ENCODE measurements around the gene MICU2. TPM values are rescaled to one million over a fixed set of nuclear protein-coding genes. Genes with fewer than 3 reads are reported as not detected.
A peak's percentile ranks its signal among the peaks of the same experiment; 100 is the strongest.

MICU2 gene
- total and polyA plus RNA-seq, 2 of the 13 experiments (the other 11 are each of a cell fraction or from before 2014, with no cell fraction given) = 31.7 to 42.4 TPM

DNA sequence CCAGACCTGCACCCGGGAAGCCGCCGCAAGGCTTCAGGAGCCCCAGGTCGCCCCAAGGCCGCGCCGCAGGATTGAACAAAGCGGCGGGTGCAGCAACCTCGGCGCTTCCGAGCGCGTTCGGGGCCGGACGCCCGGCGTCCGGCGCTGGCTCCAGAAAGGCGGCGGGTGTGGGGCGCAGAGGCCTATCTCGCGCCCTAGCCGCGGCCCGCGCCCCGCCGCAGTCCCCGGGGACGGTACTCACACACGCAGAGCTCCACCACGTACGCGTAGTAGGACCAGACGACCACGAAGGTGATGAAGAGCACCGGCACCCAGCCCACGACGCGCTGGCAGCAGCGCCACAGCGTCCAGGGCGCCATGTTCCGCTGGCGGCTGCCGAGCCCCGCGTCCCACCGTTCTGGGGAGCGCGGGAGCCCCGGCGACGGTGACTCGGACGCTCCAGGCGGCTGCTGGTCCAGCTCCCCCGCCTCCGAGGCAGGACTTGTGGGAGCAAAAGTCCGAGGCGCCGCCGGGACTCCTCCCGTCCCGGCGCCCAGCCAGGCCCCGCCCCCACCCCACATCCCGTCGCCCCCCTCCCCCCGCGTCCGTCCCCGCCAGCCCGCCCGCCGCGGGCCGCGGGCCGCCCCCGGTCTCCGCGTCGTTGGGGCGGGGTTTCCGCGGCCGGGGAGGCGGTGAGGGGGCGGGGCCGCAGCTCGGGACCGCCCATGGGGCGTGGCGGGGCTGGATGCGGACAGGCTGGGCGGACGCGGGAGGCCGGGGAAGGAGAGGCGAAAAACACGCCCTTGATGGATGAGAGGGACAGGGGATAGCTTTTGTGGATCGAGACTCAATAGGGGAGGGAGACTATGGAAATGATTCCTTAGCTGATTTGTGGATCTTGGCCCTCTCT lies 144.9 kb downstream of the MICU2 start, which contains the start of gene ZDHHC20 (continued):
- peak; percentile 66 for TF ChIP-seq ZNF563 (CRISPR knock-in tag; IDR thresholded peaks at IDR 0.05)
- no peak for TF ChIP-seq ZMYM3 (CRISPR knock-in tag; IDR thresholded peaks at IDR 0.05)
- TF ChIP-seq REL (CRISPR knock-in tag; conservative IDR thresholded peaks at IDR 0.05) = no peak
- TF ChIP-seq, protein P1, sequence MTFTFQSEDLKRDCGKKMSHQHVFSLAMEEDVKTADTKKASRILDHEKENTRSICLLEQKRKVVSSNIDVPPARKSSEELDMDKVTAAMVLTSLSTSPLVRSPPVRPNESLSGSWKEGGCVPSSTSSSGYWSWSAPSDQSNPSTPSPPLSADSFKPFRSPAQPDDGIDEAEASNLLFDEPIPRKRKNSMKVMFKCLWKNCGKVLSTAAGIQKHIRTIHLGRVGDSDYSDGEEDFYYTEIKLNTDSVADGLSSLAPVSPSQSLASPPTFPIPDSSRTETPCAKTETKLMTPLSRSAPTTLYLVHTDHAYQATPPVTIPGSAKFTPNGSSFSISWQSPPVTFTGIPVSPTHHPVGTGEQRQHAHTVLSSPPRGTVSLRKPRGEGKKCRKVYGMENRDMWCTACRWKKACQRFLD (CRISPR knock-in tag; IDR thresholded peaks at IDR 0.05; ENCODE audit: borderline replicate concordance) = no peak
- TF ChIP-seq ZFP41 (CRISPR knock-in tag; IDR thresholded peaks at IDR 0.05; ENCODE audit: borderline replicate concordance) = no peak
- TF ChIP-seq SKI (IDR thresholded peaks at IDR 0.05; ENCODE audit: partially characterized antibody) = peak; percentile 48
- TF ChIP-seq, protein P2, sequence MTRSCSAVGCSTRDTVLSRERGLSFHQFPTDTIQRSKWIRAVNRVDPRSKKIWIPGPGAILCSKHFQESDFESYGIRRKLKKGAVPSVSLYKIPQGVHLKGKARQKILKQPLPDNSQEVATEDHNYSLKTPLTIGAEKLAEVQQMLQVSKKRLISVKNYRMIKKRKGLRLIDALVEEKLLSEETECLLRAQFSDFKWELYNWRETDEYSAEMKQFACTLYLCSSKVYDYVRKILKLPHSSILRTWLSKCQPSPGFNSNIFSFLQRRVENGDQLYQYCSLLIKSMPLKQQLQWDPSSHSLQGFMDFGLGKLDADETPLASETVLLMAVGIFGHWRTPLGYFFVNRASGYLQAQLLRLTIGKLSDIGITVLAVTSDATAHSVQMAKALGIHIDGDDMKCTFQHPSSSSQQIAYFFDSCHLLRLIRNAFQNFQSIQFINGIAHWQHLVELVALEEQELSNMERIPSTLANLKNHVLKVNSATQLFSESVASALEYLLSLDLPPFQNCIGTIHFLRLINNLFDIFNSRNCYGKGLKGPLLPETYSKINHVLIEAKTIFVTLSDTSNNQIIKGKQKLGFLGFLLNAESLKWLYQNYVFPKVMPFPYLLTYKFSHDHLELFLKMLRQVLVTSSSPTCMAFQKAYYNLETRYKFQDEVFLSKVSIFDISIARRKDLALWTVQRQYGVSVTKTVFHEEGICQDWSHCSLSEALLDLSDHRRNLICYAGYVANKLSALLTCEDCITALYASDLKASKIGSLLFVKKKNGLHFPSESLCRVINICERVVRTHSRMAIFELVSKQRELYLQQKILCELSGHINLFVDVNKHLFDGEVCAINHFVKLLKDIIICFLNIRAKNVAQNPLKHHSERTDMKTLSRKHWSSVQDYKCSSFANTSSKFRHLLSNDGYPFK (CRISPR knock-in tag; IDR thresholded peaks at IDR 0.05; ENCODE audit: borderline replicate concordance) = no peak
- TF ChIP-seq ATF7-NPFF (CRISPR knock-in tag; IDR thresholded peaks at IDR 0.05; ENCODE audit: low read depth) = no peak
- TF ChIP-seq ZNF121 (CRISPR knock-in tag; IDR thresholded peaks at IDR 0.05) = no peak
- TF ChIP-seq KLF13 (CRISPR knock-in tag; IDR thresholded peaks at IDR 0.05) = no peak
- TF ChIP-seq, protein P3, sequence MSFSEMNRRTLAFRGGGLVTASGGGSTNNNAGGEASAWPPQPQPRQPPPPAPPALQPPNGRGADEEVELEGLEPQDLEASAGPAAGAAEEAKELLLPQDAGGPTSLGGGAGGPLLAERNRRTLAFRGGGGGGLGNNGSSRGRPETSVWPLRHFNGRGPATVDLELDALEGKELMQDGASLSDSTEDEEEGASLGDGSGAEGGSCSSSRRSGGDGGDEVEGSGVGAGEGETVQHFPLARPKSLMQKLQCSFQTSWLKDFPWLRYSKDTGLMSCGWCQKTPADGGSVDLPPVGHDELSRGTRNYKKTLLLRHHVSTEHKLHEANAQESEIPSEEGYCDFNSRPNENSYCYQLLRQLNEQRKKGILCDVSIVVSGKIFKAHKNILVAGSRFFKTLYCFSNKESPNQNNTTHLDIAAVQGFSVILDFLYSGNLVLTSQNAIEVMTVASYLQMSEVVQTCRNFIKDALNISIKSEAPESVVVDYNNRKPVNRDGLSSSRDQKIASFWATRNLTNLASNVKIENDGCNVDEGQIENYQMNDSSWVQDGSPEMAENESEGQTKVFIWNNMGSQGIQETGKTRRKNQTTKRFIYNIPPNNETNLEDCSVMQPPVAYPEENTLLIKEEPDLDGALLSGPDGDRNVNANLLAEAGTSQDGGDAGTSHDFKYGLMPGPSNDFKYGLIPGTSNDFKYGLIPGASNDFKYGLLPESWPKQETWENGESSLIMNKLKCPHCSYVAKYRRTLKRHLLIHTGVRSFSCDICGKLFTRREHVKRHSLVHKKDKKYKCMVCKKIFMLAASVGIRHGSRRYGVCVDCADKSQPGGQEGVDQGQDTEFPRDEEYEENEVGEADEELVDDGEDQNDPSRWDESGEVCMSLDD (CRISPR knock-in tag; IDR thresholded peaks at IDR 0.05; ENCODE audit: borderline replicate concordance) = no peak; the same call in 1 of the 2 replicates
- no peak for TF ChIP-seq SRF (IDR thresholded peaks at IDR 0.05; ENCODE audit: low read depth, low read length)
- TF ChIP-seq PAWR (CRISPR knock-in tag; IDR thresholded peaks at IDR 0.05; ENCODE audit: borderline replicate concordance) = no peak
- TF ChIP-seq ZBTB20 (CRISPR knock-in tag; IDR thresholded peaks at IDR 0.05; ENCODE audit: borderline replicate concordance, low read depth) = no peak
- TF ChIP-seq, protein P4, sequence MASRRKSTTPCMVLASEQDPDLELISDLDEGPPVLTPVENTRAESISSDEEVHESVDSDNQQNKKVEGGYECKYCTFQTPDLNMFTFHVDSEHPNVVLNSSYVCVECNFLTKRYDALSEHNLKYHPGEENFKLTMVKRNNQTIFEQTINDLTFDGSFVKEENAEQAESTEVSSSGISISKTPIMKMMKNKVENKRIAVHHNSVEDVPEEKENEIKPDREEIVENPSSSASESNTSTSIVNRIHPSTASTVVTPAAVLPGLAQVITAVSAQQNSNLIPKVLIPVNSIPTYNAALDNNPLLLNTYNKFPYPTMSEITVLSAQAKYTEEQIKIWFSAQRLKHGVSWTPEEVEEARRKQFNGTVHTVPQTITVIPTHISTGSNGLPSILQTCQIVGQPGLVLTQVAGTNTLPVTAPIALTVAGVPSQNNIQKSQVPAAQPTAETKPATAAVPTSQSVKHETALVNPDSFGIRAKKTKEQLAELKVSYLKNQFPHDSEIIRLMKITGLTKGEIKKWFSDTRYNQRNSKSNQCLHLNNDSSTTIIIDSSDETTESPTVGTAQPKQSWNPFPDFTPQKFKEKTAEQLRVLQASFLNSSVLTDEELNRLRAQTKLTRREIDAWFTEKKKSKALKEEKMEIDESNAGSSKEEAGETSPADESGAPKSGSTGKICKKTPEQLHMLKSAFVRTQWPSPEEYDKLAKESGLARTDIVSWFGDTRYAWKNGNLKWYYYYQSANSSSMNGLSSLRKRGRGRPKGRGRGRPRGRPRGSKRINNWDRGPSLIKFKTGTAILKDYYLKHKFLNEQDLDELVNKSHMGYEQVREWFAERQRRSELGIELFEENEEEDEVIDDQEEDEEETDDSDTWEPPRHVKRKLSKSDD (CRISPR knock-in tag; IDR thresholded peaks at IDR 0.05; ENCODE audit: low read depth) = no peak
- no peak for TF ChIP-seq MLLT10 (CRISPR knock-in tag; IDR thresholded peaks at IDR 0.05)
- 0 out of 2 replicates have a peak, but pooled peaks have one; percentile 35 for TF ChIP-seq ZNF337 (CRISPR knock-in tag; IDR thresholded peaks at IDR 0.05; ENCODE audit: borderline replicate concordance, low read depth)
- TF ChIP-seq ZNF737 (CRISPR knock-in tag; IDR thresholded peaks at IDR 0.05; ENCODE audit: borderline replicate concordance) = no peak

Measured in HepG2 (cell line).